SU-DHL-6 (cell line): ENCODE results near the gene TPST1.
"Not testable (repeated sequence)": the region's sequence is repeated elsewhere in the genome, so short reads cannot be mapped to it uniquely, and the experiment has no call there.

ENCODE experiments used
- H2AFZ ChIP-seq: fragments of 200-600 bp; sonication (generic); 2 replicates; pipeline ENCODE4 v1.6.1; 2014; ENCODE audit warnings: low read depth, mild to moderate bottlenecking, moderate library complexity, mixed read lengths, antibody characterized with exemption, low read length; ENCODE audit not compliant: severe bottlenecking
- H3F3A ChIP-seq: fragments of 200-600 bp; shearing (Covaris generic); 2 replicates; pipeline ENCODE4 v1.6.0; 2016; ENCODE audit warnings: antibody characterized with exemption, mild to moderate bottlenecking; ENCODE audit not compliant: insufficient read depth
- H3K27ac ChIP-seq: fragments of 200-600 bp; sonication (generic); 2 replicates; pipeline ENCODE4 v1.5.1; 2016; ENCODE audit warnings: low read depth, mild to moderate bottlenecking, low read length, moderate library complexity, mixed read lengths
- H3K27me3 ChIP-seq: fragments of 200-600 bp; sonication (generic), shearing (Covaris generic); 2 replicates; pipeline ENCODE4 v1.6.0; 2014; ENCODE audit warnings: mild to moderate bottlenecking, low read length
- H3K36me3 ChIP-seq: fragments of 200-600 bp; sonication (generic); 2 replicates; pipeline ENCODE4 v1.6.1; 2014; ENCODE audit warnings: mild to moderate bottlenecking, low read length, mixed read lengths
- H3K4me2 ChIP-seq: fragments of 300-600, 200-600 bp; shearing (Covaris generic), sonication (generic); 2 replicates; pipeline ENCODE4 v1.6.0; 2014; ENCODE audit warnings: low read length, low read depth, mild to moderate bottlenecking; ENCODE audit not compliant: poor library complexity, severe bottlenecking
- H3K4me3 ChIP-seq: fragments of 200-600 bp; sonication (generic); 2 replicates; pipeline ENCODE4 v1.5.1; 2014; ENCODE audit warnings: antibody characterized with exemption, low read length, mild to moderate bottlenecking, mixed read lengths; ENCODE audit not compliant: insufficient read depth, poor library complexity, severe bottlenecking
- H3K79me2 ChIP-seq: fragments of 200-600 bp; sonication (generic); 2 replicates; pipeline ENCODE4 v1.6.1; 2014; ENCODE audit warnings: mild to moderate bottlenecking, low read length, moderate library complexity; ENCODE audit not compliant: insufficient read depth
- H3K9ac ChIP-seq: fragments of 200-600 bp; sonication (generic); 2 replicates; pipeline ENCODE4 v1.7.0; 2014; ENCODE audit warnings: mild to moderate bottlenecking, low read length
- H3K9me2 ChIP-seq: fragments of 200-600 bp; sonication (generic); replicated peaks from 2 replicates; pipeline ENCODE4 v1.6.1; 2014; ENCODE audit warnings: low read length; ENCODE audit not compliant: insufficient read depth
- H3K9me3 ChIP-seq: fragments of 200-600 bp; sonication (generic); 2 replicates; pipeline ENCODE4 v1.6.1; 2014; ENCODE audit warnings: low read length, mixed read lengths; ENCODE audit not compliant: insufficient read depth
- H4K20me1 ChIP-seq: fragments of 200-600 bp; sonication (generic); 2 replicates; pipeline ENCODE4 v1.6.1; 2014; ENCODE audit warnings: low read depth, mild to moderate bottlenecking, antibody characterized with exemption, low read length, moderate library complexity, mixed read lengths
- CTCF ChIP-seq: fragments of 200-600 bp; sonication (generic); IDR thresholded peaks from one replicate; pipeline ENCODE4 v1.5.1; 2017; ENCODE audit warnings: antibody characterized with exemption, mild to moderate bottlenecking, low read length, moderate library complexity; ENCODE audit not compliant: insufficient read depth, poor library complexity, severe bottlenecking
- EZH2phosphoT487 ChIP-seq: fragments of 200-600 bp; sonication (generic), shearing (Covaris generic); conservative IDR thresholded peaks from 2 replicates; pipeline ENCODE4 v1.6.1; 2018; ENCODE audit warnings: mild to moderate bottlenecking, antibody characterized with exemption, low read length, moderate library complexity, mixed read lengths

The TPST1 gene

GRCh38 chr7:66379542-66380160 is 174.5 kb downstream of the TPST1 start:
- TF ChIP-seq EZH2phosphoT487: no peak
- TF ChIP-seq CTCF: no peak
- Histone ChIP-seq H2AFZ (no peak overlapping the region), H3K36me3 (no peaks in the 10 kb centered on the region), H3F3A (no peaks in the 10 kb centered on the region), H3K79me2 (no peaks in the 10 kb centered on the region), H3K4me3 (no peak overlapping the region), H3K27ac (no peak overlapping the region), H3K4me2 (no peak overlapping the region), H4K20me1 (no peaks in the 10 kb centered on the region), H3K9me3 (no peaks in the 10 kb centered on the region), H3K27me3 (no peaks in the 10 kb centered on the region), H3K9ac (no peak overlapping the region), H3K9me2 (no peaks in the 10 kb centered on the region)

- no peak overlapping the region for H3K4me3 ChIP-seq
- no peaks in the 10 kb centered on the region for H3K36me3 ChIP-seq
- no peak overlapping the region for H3K9ac ChIP-seq
- H3K27me3 ChIP-seq: no peaks in the 10 kb centered on the region
- no peaks in the 10 kb centered on the region for H4K20me1 ChIP-seq
- H3K79me2 ChIP-seq: no peaks in the 10 kb centered on the region
- H3K4me2 ChIP-seq: no peak overlapping the region
- H3K9me3 ChIP-seq: no peaks in the 10 kb centered on the region
- H2AFZ ChIP-seq: no peak overlapping the region
- no peaks in the 10 kb centered on the region for H3K9me2 ChIP-seq
- no peak for TF ChIP-seq EZH2phosphoT487
- TF ChIP-seq CTCF: no peak
- no peaks in the 10 kb centered on the region for H3F3A ChIP-seq
- no peak overlapping the region for H3K27ac ChIP-seq
Observed at GRCh38 chr7:66380272-66380888, 175.2 kb downstream of the TPST1 start.

- not testable (repeated sequence) for H3K9ac ChIP-seq, H3F3A ChIP-seq, H2AFZ ChIP-seq, H3K36me3 ChIP-seq, H3K27me3 ChIP-seq, H3K9me2 ChIP-seq, H4K20me1 ChIP-seq, H3K9me3 ChIP-seq, H3K79me2 ChIP-seq, H3K4me2 ChIP-seq, H3K4me3 ChIP-seq, H3K27ac ChIP-seq
Observed at GRCh38 chr7:66382182-66382923, 177.2 kb downstream of the TPST1 start.

- H3K4me3 ChIP-seq, H3K9me2 ChIP-seq, H3F3A ChIP-seq, H3K27ac ChIP-seq, H3K27me3 ChIP-seq, H3K9ac ChIP-seq, H3K79me2 ChIP-seq, H3K36me3 ChIP-seq, H3K4me2 ChIP-seq, H2AFZ ChIP-seq, H3K9me3 ChIP-seq, H4K20me1 ChIP-seq: not testable (repeated sequence)
Observed at GRCh38 chr7:66385191-66385905, 180.2 kb downstream of the TPST1 start.

- H3K9me2 ChIP-seq, H3K4me3 ChIP-seq, H3K79me2 ChIP-seq, H3K27me3 ChIP-seq, H3F3A ChIP-seq, H4K20me1 ChIP-seq, H3K9me3 ChIP-seq, H3K4me2 ChIP-seq, H3K27ac ChIP-seq, H3K36me3 ChIP-seq, H2AFZ ChIP-seq, H3K9ac ChIP-seq: not testable (repeated sequence)
Observed at GRCh38 chr7:66395128-66395571, 190.0 kb downstream of the TPST1 start.

- H3K9ac ChIP-seq, H3K9me2 ChIP-seq, H3K27ac ChIP-seq, H3K79me2 ChIP-seq, H3K36me3 ChIP-seq, H3F3A ChIP-seq, H3K27me3 ChIP-seq, H3K9me3 ChIP-seq, H3K4me2 ChIP-seq, H2AFZ ChIP-seq, H4K20me1 ChIP-seq, H3K4me3 ChIP-seq: not testable (repeated sequence)
Observed at GRCh38 chr7:66396052-66396451, 190.9 kb downstream of the TPST1 start.
